A673 (cell line): ENCODE results near the gene DNAJB13. TPM values are rescaled to one million over a fixed set of nuclear protein-coding genes. Genes with fewer than 3 reads are reported as not detected.

Experiments
- BruUV-seq: library from RNA; stranded (reverse); fragments of 400-500 nt; replicated peaks from 2 replicates; lab custom pipeline; 2021; lab: Mats Ljungman, UMichigan
- CTCF ChIA-PET: fragments of 300-600 bp; sonication (Branson Sonifier 250); formaldehyde crosslinking; loops from one replicate; lab custom pipeline; 2022; ENCODE audit warnings: antibody characterized with exemption; lab: Charles Lee
- POLR2A ChIA-PET: fragments of 300-600 bp; sonication (Branson Sonifier 250); formaldehyde crosslinking; loops from one replicate; lab custom pipeline; 2022; ENCODE audit warnings: antibody characterized with exemption; ENCODE audit not compliant: low non-redundant PET; lab: Charles Lee
- DNase-seq: peaks from one replicate; pipeline ENCODE4 v3.0.0-alpha.2; 2015; ENCODE audit warnings: low spot score
- H3K27ac ChIP-seq: fragments of 200-600 bp; sonication (generic); 2 replicates; pipeline ENCODE4 v1.5.1; 2016; ENCODE audit warnings: mixed run types, low read depth, mild to moderate bottlenecking, mixed read lengths, antibody characterized with exemption, low read length; ENCODE audit not compliant: poor library complexity, severe bottlenecking
- H3K27me3 ChIP-seq: fragments of 200-600 bp; sonication (generic); replicated peaks from 2 replicates; pipeline ENCODE4 v1.6.1; 2017; ENCODE audit warnings: mixed run types, low read depth, mild to moderate bottlenecking, mixed read lengths, antibody characterized with exemption, low read length; ENCODE audit not compliant: insufficient read depth, poor library complexity
- H3K36me3 ChIP-seq: fragments of 200-600 bp; sonication (generic); 2 replicates; pipeline ENCODE4 v1.6.1; 2016; ENCODE audit warnings: mixed run types, mild to moderate bottlenecking, mixed read lengths, antibody characterized with exemption, low read length; ENCODE audit not compliant: insufficient read depth, poor library complexity, severe bottlenecking
- H3K4me1 ChIP-seq: fragments of 200-600 bp; sonication (generic); 2 replicates; pipeline ENCODE4 v1.6.1; 2017; ENCODE audit warnings: mixed run types, mild to moderate bottlenecking, mixed read lengths, antibody characterized with exemption, low read length; ENCODE audit not compliant: insufficient read depth, poor library complexity, severe bottlenecking
- H3K4me3 ChIP-seq: fragments of 200-600 bp; sonication (generic); 2 replicates; pipeline ENCODE4 v1.5.1; 2016; ENCODE audit warnings: low read depth, mixed run types, mild to moderate bottlenecking, mixed read lengths, low read length; ENCODE audit not compliant: poor library complexity, severe bottlenecking
- H3K9me3 ChIP-seq: fragments of 200-600 bp; sonication (generic); 2 replicates; pipeline ENCODE4 v1.6.1; 2016; ENCODE audit warnings: mixed run types, low read depth, mild to moderate bottlenecking, mixed read lengths, antibody characterized with exemption, low read length; ENCODE audit not compliant: poor library complexity, severe bottlenecking
- EZH2 ChIP-seq: fragments of 200-600 bp; sonication (generic); IDR thresholded peaks from 2 replicates; pipeline ENCODE4 v1.6.1; 2017; ENCODE audit warnings: borderline replicate concordance, low read depth, mild to moderate bottlenecking, mixed read lengths, antibody characterized with exemption, low read length; ENCODE audit not compliant: poor library complexity, severe bottlenecking
- intact Hi-C: fragments of 100-400 bp; cut with micrococcal nuclease; formaldehyde crosslinking; loops from one replicate; pipeline ENCODE4 v1.10.0; 2022; ENCODE audit not compliant: unreplicated experiment
- total RNA-seq: library from RNA; stranded (reverse); gene quantifications from 2 replicates; pipeline ENCODE4 v1.2.3, GENCODE V29; 2021
- TF ChIP-seq, protein P1 (sequence below): fragments of 300-800, 200-600 bp; sonication (generic); conservative IDR thresholded peaks from 2 replicates; pipeline ENCODE4 v1.5.1; 2017; ENCODE audit warnings: low read depth, mild to moderate bottlenecking, antibody characterized with exemption, low read length, moderate library complexity, mixed read lengths

DNAJB13 gene
- total RNA-seq, 1 experiment from 2014 or later: 0.41 TPM

DNA sequence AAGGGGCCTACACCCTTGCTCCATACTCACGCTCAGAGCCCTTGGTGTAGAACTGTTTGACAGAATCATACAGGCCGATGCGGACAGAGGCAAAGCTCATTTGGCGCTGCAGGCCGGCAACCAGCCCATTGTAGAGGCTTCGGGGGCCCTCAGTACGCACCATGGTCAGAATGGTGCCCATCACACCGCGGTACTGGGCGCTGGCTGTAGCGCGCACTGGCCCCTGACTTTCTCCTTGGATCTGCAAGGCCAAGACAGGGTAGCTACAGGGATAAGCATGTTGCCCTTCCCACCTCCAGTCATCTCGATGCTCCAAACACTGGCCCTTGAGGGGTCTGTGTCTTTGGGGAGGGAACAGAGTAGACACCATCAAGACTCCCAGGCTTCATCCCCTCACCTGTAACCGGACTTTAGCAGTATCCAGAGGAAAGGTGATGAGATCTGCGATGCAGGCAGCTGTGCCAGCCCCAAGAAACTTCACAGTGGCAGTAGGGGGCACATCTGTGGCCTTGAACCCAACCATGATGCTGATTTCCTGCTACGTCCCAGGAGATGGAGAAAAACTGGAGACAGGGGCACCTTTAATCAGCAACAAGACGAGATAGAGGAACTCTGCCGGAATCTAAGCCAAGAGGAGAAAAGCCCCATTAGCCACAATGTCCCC is 27.2 kb downstream of the DNAJB13 start:
- Histone ChIP-seq H3K27me3 (no peaks in the 10 kb centered on the region), H3K4me3 (no peak overlapping the region), H3K4me1 (peaks cover 13% of the 10 kb centered on the region), H3K36me3 (peaks cover 76% of the 10 kb centered on the region), H3K27ac (no peak overlapping the region), H3K9me3 (no peaks in the 10 kb centered on the region)
- ChIA-PET POLR2A (no interaction called here), CTCF (no interaction called here)
- DNase-seq: no peak
- no TSS peak for BruUV-seq
- intact Hi-C loops: no loop called here
- no peak for TF ChIP-seq EZH2
- TF ChIP-seq, protein P1, sequence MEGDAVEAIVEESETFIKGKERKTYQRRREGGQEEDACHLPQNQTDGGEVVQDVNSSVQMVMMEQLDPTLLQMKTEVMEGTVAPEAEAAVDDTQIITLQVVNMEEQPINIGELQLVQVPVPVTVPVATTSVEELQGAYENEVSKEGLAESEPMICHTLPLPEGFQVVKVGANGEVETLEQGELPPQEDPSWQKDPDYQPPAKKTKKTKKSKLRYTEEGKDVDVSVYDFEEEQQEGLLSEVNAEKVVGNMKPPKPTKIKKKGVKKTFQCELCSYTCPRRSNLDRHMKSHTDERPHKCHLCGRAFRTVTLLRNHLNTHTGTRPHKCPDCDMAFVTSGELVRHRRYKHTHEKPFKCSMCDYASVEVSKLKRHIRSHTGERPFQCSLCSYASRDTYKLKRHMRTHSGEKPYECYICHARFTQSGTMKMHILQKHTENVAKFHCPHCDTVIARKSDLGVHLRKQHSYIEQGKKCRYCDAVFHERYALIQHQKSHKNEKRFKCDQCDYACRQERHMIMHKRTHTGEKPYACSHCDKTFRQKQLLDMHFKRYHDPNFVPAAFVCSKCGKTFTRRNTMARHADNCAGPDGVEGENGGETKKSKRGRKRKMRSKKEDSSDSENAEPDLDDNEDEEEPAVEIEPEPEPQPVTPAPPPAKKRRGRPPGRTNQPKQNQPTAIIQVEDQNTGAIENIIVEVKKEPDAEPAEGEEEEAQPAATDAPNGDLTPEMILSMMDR: no peak

DNA sequence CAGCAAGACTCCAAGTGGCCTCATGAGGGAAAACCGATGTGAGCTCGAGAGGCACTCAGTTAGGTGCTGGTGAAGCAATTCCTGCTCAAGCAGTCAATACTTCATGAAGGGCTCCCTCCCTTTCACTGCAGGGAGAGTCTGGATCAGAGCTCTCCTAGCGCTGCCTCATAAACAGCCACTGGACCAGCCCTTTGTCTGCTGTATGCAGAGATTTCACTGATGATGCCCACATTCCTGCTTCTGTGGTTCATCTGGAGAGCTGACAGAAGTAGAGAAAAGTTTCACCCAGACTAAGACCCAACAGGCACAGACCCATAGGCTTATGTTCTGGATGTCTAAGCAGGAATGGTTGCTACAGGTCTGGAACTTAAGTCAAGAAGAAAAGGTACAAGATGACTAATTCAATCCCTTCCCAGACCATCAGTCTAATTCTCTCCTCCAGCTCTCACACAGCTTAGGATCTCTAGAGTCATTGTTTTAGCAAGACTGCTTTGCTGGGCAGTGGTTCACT is 27.8 kb downstream of the DNAJB13 start:
- Histone ChIP-seq H3K4me3 (no peak overlapping the region), H3K4me1 (peaks cover 18% of the 10 kb centered on the region), H3K27ac (no peak overlapping the region), H3K36me3 (peaks cover 76% of the 10 kb centered on the region), H3K9me3 (no peaks in the 10 kb centered on the region), H3K27me3 (no peaks in the 10 kb centered on the region)
- no TSS peak for BruUV-seq
- intact Hi-C loops: no loop called here
- TF ChIP-seq, protein P1: no peak
- TF ChIP-seq EZH2: no peak
- ChIA-PET CTCF (no interaction called here), POLR2A (no interaction called here)
- DNase-seq: no peak

DNA sequence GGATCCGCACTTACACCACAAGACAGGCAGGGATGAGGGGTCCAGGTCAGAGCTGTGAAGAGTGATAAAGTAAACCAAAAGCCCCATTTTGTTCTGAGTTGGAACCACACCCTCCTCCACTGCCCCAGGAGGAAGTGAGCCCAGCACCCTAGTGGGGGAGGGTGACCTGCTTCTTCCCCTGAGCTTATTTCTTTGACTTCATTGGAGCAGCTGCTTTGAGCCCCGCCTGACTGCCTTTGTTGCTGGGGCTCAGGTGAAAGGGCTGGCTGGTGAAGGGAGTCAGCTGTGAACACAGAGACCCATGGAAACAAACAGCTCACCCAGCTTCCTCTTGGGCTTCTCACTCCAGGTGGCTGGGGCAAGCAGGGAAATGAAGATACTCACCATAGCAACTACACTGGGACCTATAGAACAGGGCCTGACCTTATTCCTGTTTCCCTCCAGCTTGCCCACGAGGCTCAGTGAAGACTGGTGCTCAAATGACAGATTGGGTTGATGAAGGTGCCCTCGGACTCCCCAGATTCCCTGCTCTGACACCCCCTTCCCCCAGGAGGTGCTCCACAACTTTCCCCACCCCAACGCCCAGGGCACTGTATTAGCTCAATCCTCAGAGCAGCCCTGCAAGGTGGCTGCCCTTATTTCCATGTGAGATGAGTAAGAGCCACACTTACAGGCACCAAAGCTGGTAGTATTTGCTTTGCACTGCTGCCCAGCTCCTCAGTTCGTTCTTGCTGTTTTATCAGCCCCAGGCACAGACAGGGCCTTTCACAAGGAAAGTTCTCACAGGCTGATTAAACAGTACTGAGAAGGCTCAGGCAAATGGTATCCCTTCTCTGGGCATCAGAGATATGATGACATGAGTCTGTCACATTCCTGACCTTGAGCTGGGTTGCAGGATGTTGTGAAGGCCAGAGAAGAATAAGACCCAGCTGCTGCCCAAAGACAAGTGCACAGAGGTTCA is 29.5 kb downstream of the DNAJB13 start:
- H3K36me3 ChIP-seq: peaks cover 61% of the 10 kb centered on the region
- DNase-seq: no peak
- no peaks in the 10 kb centered on the region for H3K9me3 ChIP-seq
- no TSS peak for BruUV-seq
- H3K4me1 ChIP-seq: peaks cover 24% of the 10 kb centered on the region
- TF ChIP-seq, protein P1: no peak
- TF ChIP-seq EZH2: no peak
- POLR2A ChIA-PET: no interaction called here
- CTCF ChIA-PET: no interaction called here
- no peak overlapping the region for H3K4me3 ChIP-seq
- intact Hi-C loops: no loop called here
- H3K27ac ChIP-seq: peak overlapping the region; percentile 9
- no peaks in the 10 kb centered on the region for H3K27me3 ChIP-seq
